ENCODE results near the gene UQCR11. TPM values are rescaled to one million over a fixed set of nuclear protein-coding genes. Genes with fewer than 3 reads are reported as not detected.
A peak's percentile ranks its signal among the peaks of the same experiment; 100 is the strongest.
"Not testable (repeated sequence)": the region's sequence is repeated elsewhere in the genome, so short reads cannot be mapped to it uniquely, and the experiment has no call there.

Gene UQCR11
- 41.8 TPM for total RNA-seq

- DNase-seq = peak; percentile 95
Measured at GRCh38 chr19:1605236-1606137, at the start of gene UQCR11. Gene UQCR11 (minus strand): TSS chr19:1605462. CDS start chr19:1605409, 53 bp downstream.

GRCh38 chr19:1654178-1654792 is 49.0 kb upstream of the UQCR11 start:
- no peak for DNase-seq

GRCh38 chr19:1653300-1653628 is 48.0 kb upstream of the UQCR11 start:
- peak; percentile 71 for DNase-seq

- peak; percentile 99 for DNase-seq
Measured at GRCh38 chr19:1652471-1653299, 47.4 kb upstream of the UQCR11 start, which contains the start of gene TCF3. Gene TCF3 (minus strand): TSS chr19:1652615. CDS start chr19:1650248, 2,367 bp downstream.

- peak; percentile 41 for DNase-seq
Measured at GRCh38 chr19:1651568-1652291, 46.5 kb upstream of the UQCR11 start.

- DNase-seq = no peak
Measured at GRCh38 chr19:1650650-1651567, 45.6 kb upstream of the UQCR11 start.

GRCh38 chr19:1649706-1650649 is 44.7 kb upstream of the UQCR11 start:
- no peak for DNase-seq

- DNase-seq = no peak
Measured at GRCh38 chr19:1648920-1649541, 43.8 kb upstream of the UQCR11 start.

- no peak for DNase-seq
Measured at GRCh38 chr19:1648459-1648849, 43.2 kb upstream of the UQCR11 start.

GRCh38 chr19:1647501-1648458 is 42.5 kb upstream of the UQCR11 start:
- DNase-seq = no peak

GRCh38 chr19:1646659-1647453 is 41.6 kb upstream of the UQCR11 start:
- no peak for DNase-seq

- no peak for DNase-seq
Measured at GRCh38 chr19:1646149-1646548, 40.9 kb upstream of the UQCR11 start.

- no peak for DNase-seq
Measured at GRCh38 chr19:1645299-1645698, 40.0 kb upstream of the UQCR11 start.

- no peak for DNase-seq
Measured at GRCh38 chr19:1644070-1644469, 38.8 kb upstream of the UQCR11 start.

GRCh38 chr19:1640893-1641448 is 35.7 kb upstream of the UQCR11 start:
- DNase-seq = not testable (repeated sequence)

- no peak for DNase-seq
Measured at GRCh38 chr19:1636325-1637236, 31.3 kb upstream of the UQCR11 start.

Data from skin of body (tissue), 2 donors.